ENCODE results near the gene COX20.

DNA sequence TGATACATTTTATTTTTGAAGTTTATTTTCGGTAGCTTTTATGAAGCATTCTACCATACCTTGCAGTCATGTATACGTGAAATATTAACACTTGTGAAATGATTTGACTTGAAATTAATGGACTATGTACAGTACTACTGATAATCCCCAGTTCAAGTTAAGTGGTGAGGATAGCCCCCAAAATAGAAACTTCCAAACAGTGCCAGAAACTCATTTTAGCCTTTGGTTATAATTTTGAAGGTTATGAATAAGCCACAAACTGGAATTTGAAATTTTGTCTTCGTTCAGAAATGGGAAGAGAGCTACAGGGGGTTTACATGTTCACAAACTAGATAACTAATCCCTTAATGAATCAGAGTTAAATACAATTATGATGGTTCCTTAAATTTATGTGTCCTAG is 30.4 kb downstream of the COX20 start:
- no peak for TF ChIP-seq EP300 (conservative IDR thresholded peaks at IDR 0.05; ENCODE audit: poor library complexity, severe bottlenecking)
- TF ChIP-seq, protein P1, sequence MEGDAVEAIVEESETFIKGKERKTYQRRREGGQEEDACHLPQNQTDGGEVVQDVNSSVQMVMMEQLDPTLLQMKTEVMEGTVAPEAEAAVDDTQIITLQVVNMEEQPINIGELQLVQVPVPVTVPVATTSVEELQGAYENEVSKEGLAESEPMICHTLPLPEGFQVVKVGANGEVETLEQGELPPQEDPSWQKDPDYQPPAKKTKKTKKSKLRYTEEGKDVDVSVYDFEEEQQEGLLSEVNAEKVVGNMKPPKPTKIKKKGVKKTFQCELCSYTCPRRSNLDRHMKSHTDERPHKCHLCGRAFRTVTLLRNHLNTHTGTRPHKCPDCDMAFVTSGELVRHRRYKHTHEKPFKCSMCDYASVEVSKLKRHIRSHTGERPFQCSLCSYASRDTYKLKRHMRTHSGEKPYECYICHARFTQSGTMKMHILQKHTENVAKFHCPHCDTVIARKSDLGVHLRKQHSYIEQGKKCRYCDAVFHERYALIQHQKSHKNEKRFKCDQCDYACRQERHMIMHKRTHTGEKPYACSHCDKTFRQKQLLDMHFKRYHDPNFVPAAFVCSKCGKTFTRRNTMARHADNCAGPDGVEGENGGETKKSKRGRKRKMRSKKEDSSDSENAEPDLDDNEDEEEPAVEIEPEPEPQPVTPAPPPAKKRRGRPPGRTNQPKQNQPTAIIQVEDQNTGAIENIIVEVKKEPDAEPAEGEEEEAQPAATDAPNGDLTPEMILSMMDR (IDR thresholded peaks at IDR 0.05; ENCODE audit: poor library complexity, severe bottlenecking) = no peak
- no peak for TF ChIP-seq POLR2AphosphoS5 (IDR thresholded peaks at IDR 0.05)
